Measurements from ENCODE around the gene GGT6. TPM values are rescaled to one million over a fixed set of nuclear protein-coding genes. Genes with fewer than 3 reads are reported as not detected.

The GGT6 gene
- polyA plus RNA-seq, 1 of the 3 experiments (the other 2 are of a cell fraction) = not detected

GRCh38 chr17:4531988-4532736 lies 28.2 kb downstream of the GGT6 start:
- H3K4me1 ChIP-seq (ENCODE audit: control insufficient read depth in 1 of 2, insufficient read depth in 2 of 2, low read depth in 1 of 2, low read length in 1 of 2) = peaks cover 0 to 24% of the 10 kb centered on the region in 2 experiments; a peak in 1 of 4 replicates

GRCh38 chr17:4530799-4531730 lies 29.3 kb downstream of the GGT6 start:
- no peaks in the 10 kb centered on the region for H3K9me2 ChIP-seq
- peaks cover 0 to 24% of the 10 kb centered on the region in 2 experiments; a peak in 1 of 4 replicates for H3K4me1 ChIP-seq (ENCODE audit: control insufficient read depth in 1 of 2, insufficient read depth in 2 of 2, low read depth in 1 of 2, low read length in 1 of 2)
- H3F3A ChIP-seq (replicated peaks; ENCODE audit: insufficient read depth) = no peaks in the 10 kb centered on the region
- TF ChIP-seq NRF1 (IDR thresholded peaks at IDR 0.05; ENCODE audit: low read depth, low read length) (no peak), PBX3 (IDR thresholded peaks at IDR 0.05) (no peak), TCF12 (IDR thresholded peaks at IDR 0.05) (no peak), RCOR1 (IDR thresholded peaks at IDR 0.05; ENCODE audit: low read length) (no peak), TEAD4 (IDR thresholded peaks at IDR 0.05; ENCODE audit: borderline replicate concordance, insufficient read depth) (no peak), GATA2 (CRISPR knock-in tag; IDR thresholded peaks at IDR 0.05) (no peak), JUND (IDR thresholded peaks at IDR 0.05) (no peak), FOXM1 (IDR thresholded peaks at IDR 0.05; ENCODE audit: low read depth) (no peak), NFIC (IDR thresholded peaks at IDR 0.05; ENCODE audit: borderline replicate concordance) (no peak), SMC3 (IDR thresholded peaks at IDR 0.05; ENCODE audit: low read depth, low read length) (no peak)
- TF ChIP-seq, protein P1, sequence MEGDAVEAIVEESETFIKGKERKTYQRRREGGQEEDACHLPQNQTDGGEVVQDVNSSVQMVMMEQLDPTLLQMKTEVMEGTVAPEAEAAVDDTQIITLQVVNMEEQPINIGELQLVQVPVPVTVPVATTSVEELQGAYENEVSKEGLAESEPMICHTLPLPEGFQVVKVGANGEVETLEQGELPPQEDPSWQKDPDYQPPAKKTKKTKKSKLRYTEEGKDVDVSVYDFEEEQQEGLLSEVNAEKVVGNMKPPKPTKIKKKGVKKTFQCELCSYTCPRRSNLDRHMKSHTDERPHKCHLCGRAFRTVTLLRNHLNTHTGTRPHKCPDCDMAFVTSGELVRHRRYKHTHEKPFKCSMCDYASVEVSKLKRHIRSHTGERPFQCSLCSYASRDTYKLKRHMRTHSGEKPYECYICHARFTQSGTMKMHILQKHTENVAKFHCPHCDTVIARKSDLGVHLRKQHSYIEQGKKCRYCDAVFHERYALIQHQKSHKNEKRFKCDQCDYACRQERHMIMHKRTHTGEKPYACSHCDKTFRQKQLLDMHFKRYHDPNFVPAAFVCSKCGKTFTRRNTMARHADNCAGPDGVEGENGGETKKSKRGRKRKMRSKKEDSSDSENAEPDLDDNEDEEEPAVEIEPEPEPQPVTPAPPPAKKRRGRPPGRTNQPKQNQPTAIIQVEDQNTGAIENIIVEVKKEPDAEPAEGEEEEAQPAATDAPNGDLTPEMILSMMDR (IDR thresholded peaks at IDR 0.05) = no peak
- TF ChIP-seq, protein P2, sequence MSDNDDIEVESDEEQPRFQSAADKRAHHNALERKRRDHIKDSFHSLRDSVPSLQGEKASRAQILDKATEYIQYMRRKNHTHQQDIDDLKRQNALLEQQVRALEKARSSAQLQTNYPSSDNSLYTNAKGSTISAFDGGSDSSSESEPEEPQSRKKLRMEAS (IDR thresholded peaks at IDR 0.05; ENCODE audit: low read depth) = no peak
- TF ChIP-seq, protein P3, sequence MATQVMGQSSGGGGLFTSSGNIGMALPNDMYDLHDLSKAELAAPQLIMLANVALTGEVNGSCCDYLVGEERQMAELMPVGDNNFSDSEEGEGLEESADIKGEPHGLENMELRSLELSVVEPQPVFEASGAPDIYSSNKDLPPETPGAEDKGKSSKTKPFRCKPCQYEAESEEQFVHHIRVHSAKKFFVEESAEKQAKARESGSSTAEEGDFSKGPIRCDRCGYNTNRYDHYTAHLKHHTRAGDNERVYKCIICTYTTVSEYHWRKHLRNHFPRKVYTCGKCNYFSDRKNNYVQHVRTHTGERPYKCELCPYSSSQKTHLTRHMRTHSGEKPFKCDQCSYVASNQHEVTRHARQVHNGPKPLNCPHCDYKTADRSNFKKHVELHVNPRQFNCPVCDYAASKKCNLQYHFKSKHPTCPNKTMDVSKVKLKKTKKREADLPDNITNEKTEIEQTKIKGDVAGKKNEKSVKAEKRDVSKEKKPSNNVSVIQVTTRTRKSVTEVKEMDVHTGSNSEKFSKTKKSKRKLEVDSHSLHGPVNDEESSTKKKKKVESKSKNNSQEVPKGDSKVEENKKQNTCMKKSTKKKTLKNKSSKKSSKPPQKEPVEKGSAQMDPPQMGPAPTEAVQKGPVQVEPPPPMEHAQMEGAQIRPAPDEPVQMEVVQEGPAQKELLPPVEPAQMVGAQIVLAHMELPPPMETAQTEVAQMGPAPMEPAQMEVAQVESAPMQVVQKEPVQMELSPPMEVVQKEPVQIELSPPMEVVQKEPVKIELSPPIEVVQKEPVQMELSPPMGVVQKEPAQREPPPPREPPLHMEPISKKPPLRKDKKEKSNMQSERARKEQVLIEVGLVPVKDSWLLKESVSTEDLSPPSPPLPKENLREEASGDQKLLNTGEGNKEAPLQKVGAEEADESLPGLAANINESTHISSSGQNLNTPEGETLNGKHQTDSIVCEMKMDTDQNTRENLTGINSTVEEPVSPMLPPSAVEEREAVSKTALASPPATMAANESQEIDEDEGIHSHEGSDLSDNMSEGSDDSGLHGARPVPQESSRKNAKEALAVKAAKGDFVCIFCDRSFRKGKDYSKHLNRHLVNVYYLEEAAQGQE (IDR thresholded peaks at IDR 0.05; ENCODE audit: low read depth, low read length) = no peak
- H3K79me2 ChIP-seq (ENCODE audit: insufficient read depth) = no peaks in the 10 kb centered on the region
- H3K4me3 ChIP-seq (ENCODE audit: low read depth in 2 of 2, low read length in 1 of 2) = no peak overlapping the region
- no peak overlapping the region for H3K9ac ChIP-seq
- H3K9me3 ChIP-seq = no peaks in the 10 kb centered on the region
- no peak overlapping the region for H3K4me2 ChIP-seq
- H3K36me3 ChIP-seq (replicated peaks in 1 of 2; ENCODE audit: control insufficient read depth in 1 of 2, insufficient read depth in 2 of 2, low read length in 1 of 2) = no peaks in the 10 kb centered on the region
- CTCF ChIA-PET = no interaction called here
- 64% methylated on average over 19 of the region's 30 CpGs for WGBS (ENCODE audit: low lambda C conversion rate)
- no peak overlapping the region for H3K27ac ChIP-seq (ENCODE audit: low read depth in 2 of 2, low read length in 1 of 2)
- H3K27me3 ChIP-seq (ENCODE audit: insufficient read depth) = no peaks in the 10 kb centered on the region
- H2AFZ ChIP-seq (ENCODE audit: low read depth) = no peak overlapping the region
- H4K20me1 ChIP-seq (ENCODE audit: insufficient read depth) = no peaks in the 10 kb centered on the region
- DNase-seq = no peak
- POLR2A ChIA-PET = no interaction called here

More at GRCh38 chr17:4531988-4532736, 28.2 kb downstream of the GGT6 start:
- ChIA-PET POLR2A (no interaction called here), CTCF (interaction anchor here (0.8 kb wide), 1 partner anchor 111 kb away, joined by 3 read pairs; no protein-coding TSS in a partner anchor)
- no peak overlapping the region for H3K4me3 ChIP-seq (ENCODE audit: low read depth in 2 of 2, low read length in 1 of 2)
- no peak overlapping the region for H2AFZ ChIP-seq (ENCODE audit: low read depth)
- H3K9ac ChIP-seq = no peak overlapping the region
- H3F3A ChIP-seq (replicated peaks; ENCODE audit: insufficient read depth) = no peaks in the 10 kb centered on the region
- no peaks in the 10 kb centered on the region for H3K9me3 ChIP-seq
- WGBS (ENCODE audit: low lambda C conversion rate) = 95% methylated on average over 17 of the region's 17 CpGs
- no peaks in the 10 kb centered on the region for H4K20me1 ChIP-seq (ENCODE audit: insufficient read depth)
- H3K4me2 ChIP-seq = no peak overlapping the region
- no peak overlapping the region for H3K27ac ChIP-seq (ENCODE audit: low read depth in 2 of 2, low read length in 1 of 2)
- H3K27me3 ChIP-seq (ENCODE audit: insufficient read depth) = no peaks in the 10 kb centered on the region
- TF ChIP-seq MXI1 (IDR thresholded peaks at IDR 0.05; ENCODE audit: low read depth, low read length) (no peak), USF1 (IDR thresholded peaks at IDR 0.05; ENCODE audit: borderline replicate concordance, low read depth) (no peak)
- no peak for DNase-seq
- no peaks in the 10 kb centered on the region for H3K9me2 ChIP-seq
- H3K79me2 ChIP-seq (ENCODE audit: insufficient read depth) = no peaks in the 10 kb centered on the region
- H3K36me3 ChIP-seq (replicated peaks in 1 of 2; ENCODE audit: control insufficient read depth in 1 of 2, insufficient read depth in 2 of 2, low read length in 1 of 2) = no peaks in the 10 kb centered on the region

Data from SK-N-SH (cell line).